HEK293T (cell line): ENCODE results near the gene LCN1.

Experiments used
- CTCF ChIA-PET: fragments of 350-600 bp; formaldehyde crosslinking; extraction: SDS; loops from one replicate; lab custom pipeline; 2021; ENCODE audit warnings: antibody characterized with exemption, inconsistent platforms; lab: Yijun Ruan, JAX
- POLR2A ChIA-PET: fragments of 350-600 bp; formaldehyde crosslinking; extraction: SDS; loops from one replicate; lab custom pipeline; 2020; ENCODE audit warnings: antibody characterized with exemption, inconsistent platforms; lab: Yijun Ruan, JAX
- DNase-seq: peaks from one replicate; pipeline ENCODE4 v3.0.0; 2012; ENCODE audit warnings: mixed read lengths; ENCODE audit errors: extremely low spot score
- ARNT ChIP-seq: fragments of 450-650 bp; IDR thresholded peaks from 2 replicates; pipeline ENCODE4 v1.6.1; 2017; ENCODE audit warnings: mild to moderate bottlenecking
- BHLHE40 ChIP-seq: fragments of 450-650 bp; IDR thresholded peaks from 2 replicates; pipeline ENCODE4 v1.6.1; 2016; ENCODE audit warnings: mild to moderate bottlenecking, moderate library complexity, borderline replicate concordance
- CTBP1 ChIP-seq: fragments of 450-650 bp; IDR thresholded peaks from 2 replicates; pipeline ENCODE4 v1.6.1; 2016; ENCODE audit warnings: borderline replicate concordance
- ELF4 ChIP-seq: fragments of 450-650 bp; IDR thresholded peaks from 2 replicates; pipeline ENCODE4 v1.6.1; 2017; ENCODE audit warnings: antibody characterized with exemption
- FOXA1 ChIP-seq: fragments of 450-650 bp; IDR thresholded peaks from 2 replicates; pipeline ENCODE4 v1.6.1; 2016; ENCODE audit warnings: mild to moderate bottlenecking
- FOXK2 ChIP-seq: fragments of 450-650 bp; IDR thresholded peaks from 2 replicates; pipeline ENCODE4 v1.6.1; 2016; ENCODE audit warnings: mild to moderate bottlenecking
- FOXM1 ChIP-seq: fragments of 450-650 bp; IDR thresholded peaks from 2 replicates; pipeline ENCODE4 v1.6.1; 2017; ENCODE audit warnings: mild to moderate bottlenecking, borderline replicate concordance
- HDGF ChIP-seq: fragments of 450-650 bp; IDR thresholded peaks from 2 replicates; pipeline ENCODE4 v1.6.1; 2017; ENCODE audit warnings: antibody characterized with exemption, borderline replicate concordance
- L3MBTL2 ChIP-seq: fragments of 450-650 bp; conservative IDR thresholded peaks from 2 replicates; pipeline ENCODE4 v1.6.1; 2016; ENCODE audit warnings: mild to moderate bottlenecking
- LEF1 ChIP-seq: fragments of 450-650 bp; IDR thresholded peaks from 2 replicates; pipeline ENCODE4 v1.6.1; 2017; ENCODE audit warnings: mild to moderate bottlenecking, borderline replicate concordance
- NFRKB ChIP-seq: fragments of 450-650 bp; IDR thresholded peaks from 2 replicates; pipeline ENCODE4 v1.6.1; 2016; ENCODE audit warnings: mild to moderate bottlenecking, moderate library complexity
- PKNOX1 ChIP-seq: fragments of 450-650 bp; IDR thresholded peaks from 2 replicates; pipeline ENCODE4 v1.6.1; 2016
- SP1 ChIP-seq: fragments of 450-650 bp; IDR thresholded peaks from 2 replicates; pipeline ENCODE4 v1.6.1; 2017
- SUZ12 ChIP-seq: fragments of 450-650 bp; IDR thresholded peaks from 2 replicates; pipeline ENCODE4 v1.6.1; 2016; ENCODE audit warnings: mild to moderate bottlenecking
- TARDBP ChIP-seq: fragments of 450-650 bp; IDR thresholded peaks from 2 replicates; pipeline ENCODE4 v1.6.1; 2016
- ZNF384 ChIP-seq: fragments of 450-650 bp; IDR thresholded peaks from 2 replicates; pipeline ENCODE4 v1.6.1; 2016

Gene LCN1

GRCh38 chr9:135482015-135482754 lies 39.1 kb upstream of the LCN1 start:
- ChIA-PET CTCF (no interaction called here), POLR2A (no interaction called here)
- TF ChIP-seq FOXA1 (no peak), ZNF384 (no peak), ARNT (no peak), BHLHE40 (no peak), FOXM1 (no peak), TARDBP (no peak), CTBP1 (no peak), NFRKB (no peak), LEF1 (no peak), SUZ12 (no peak)
- no peak for DNase-seq

- POLR2A ChIA-PET, result no interaction called here
- no peak for DNase-seq
- no peak for TF ChIP-seq L3MBTL2
- no peak for TF ChIP-seq SUZ12
- TF ChIP-seq FOXK2, result no peak
- no peak for TF ChIP-seq SP1
- CTCF ChIA-PET, result no interaction called here
These were observed 36.6 kb upstream of the LCN1 start for GRCh38 chr9:135484460-135485277.

- CTCF ChIA-PET, result interaction anchor here (0.6 kb wide), 1 partner anchor 887 kb away, joined by 3 read pairs; no protein-coding TSS in a partner anchor
- TF ChIP-seq HDGF (no peak), SUZ12 (no peak), ZNF384 (no peak), LEF1 (no peak), BHLHE40 (no peak), NFRKB (no peak), ARNT (no peak), ELF4 (no peak), CTBP1 (no peak), L3MBTL2 (no peak)
- DNase-seq, result no peak
- POLR2A ChIA-PET, result no interaction called here
These were observed 35.9 kb upstream of the LCN1 start for GRCh38 chr9:135485385-135485784.

- no peak for DNase-seq
- CTCF ChIA-PET, result interaction anchor here (0.6 kb wide), 2 partner anchors 11 to 887 kb away, joined by 3 read pairs; no protein-coding TSS in a partner anchor
- no peak for TF ChIP-seq FOXK2
- TF ChIP-seq ARNT, result no peak
- no peak for TF ChIP-seq PKNOX1
- no peak for TF ChIP-seq CTBP1
- no peak for TF ChIP-seq TARDBP
- TF ChIP-seq NFRKB, result no peak
- no peak for TF ChIP-seq FOXA1
- TF ChIP-seq SUZ12, result no peak
- no peak for TF ChIP-seq SP1
- TF ChIP-seq ELF4, result no peak
- TF ChIP-seq L3MBTL2, result no peak
- POLR2A ChIA-PET, result no interaction called here
These were observed 35.4 kb upstream of the LCN1 start for GRCh38 chr9:135485832-135486231.

GRCh38 chr9:135486267-135487065 lies 34.8 kb upstream of the LCN1 start:
- TF ChIP-seq CTBP1, result no peak
- TF ChIP-seq BHLHE40, result no peak
- TF ChIP-seq FOXK2, result no peak
- TF ChIP-seq FOXM1, result no peak
- no peak for TF ChIP-seq LEF1
- no peak for TF ChIP-seq FOXA1
- no peak for TF ChIP-seq TARDBP
- TF ChIP-seq ZNF384, result no peak
- no peak for TF ChIP-seq L3MBTL2
- no peak for TF ChIP-seq NFRKB
- TF ChIP-seq HDGF, result no peak
- no peak for TF ChIP-seq SP1
- no peak for TF ChIP-seq ARNT
- TF ChIP-seq SUZ12, result no peak
- no peak for TF ChIP-seq ELF4
- no peak for TF ChIP-seq PKNOX1
- no peak for DNase-seq
- ChIA-PET POLR2A (no interaction called here), CTCF (interaction anchor here (0.6 kb wide), 1 partner anchor 10 kb away, joined by 3 read pairs; no protein-coding TSS in a partner anchor)

- POLR2A ChIA-PET, result no interaction called here
- CTCF ChIA-PET, result no interaction called here
- no peak for DNase-seq
- no peak for TF ChIP-seq HDGF
- no peak for TF ChIP-seq FOXM1
- TF ChIP-seq ZNF384, result no peak
- no peak for TF ChIP-seq ELF4
- no peak for TF ChIP-seq SUZ12
- no peak for TF ChIP-seq FOXA1
- TF ChIP-seq PKNOX1, result no peak
These were observed 33.8 kb upstream of the LCN1 start for GRCh38 chr9:135487281-135488012.
